ENCODE measurements around the gene AKAP9.

The AKAP9 gene

GRCh38 chr7:92042056-92042737, 101.5 kb downstream of the AKAP9 start:
- DNase-seq (ENCODE audit: extremely low read depth, low read depth): no peak

GRCh38 chr7:92043098-92043497, 102.4 kb downstream of the AKAP9 start:
- no peak for DNase-seq (ENCODE audit: extremely low read depth, low read depth)
- no peak for TF ChIP-seq CTCF (IDR thresholded peaks at IDR 0.05; ENCODE audit: low read depth, low read length)

More at GRCh38 chr7:92042056-92042737, 101.5 kb downstream of the AKAP9 start:
- TF ChIP-seq CTCF (IDR thresholded peaks at IDR 0.05; ENCODE audit: low read depth, low read length): no peak

GRCh38 chr7:92043637-92044036, 103.0 kb downstream of the AKAP9 start:
- TF ChIP-seq CTCF (IDR thresholded peaks at IDR 0.05; ENCODE audit: low read depth, low read length): no peak
- no peak for DNase-seq (ENCODE audit: extremely low read depth, low read depth)

GRCh38 chr7:92044148-92044547, 103.5 kb downstream of the AKAP9 start:
- TF ChIP-seq CTCF (IDR thresholded peaks at IDR 0.05; ENCODE audit: low read depth, low read length): no peak

GRCh38 chr7:92044940-92045339, 104.3 kb downstream of the AKAP9 start:
- no peak for TF ChIP-seq CTCF (IDR thresholded peaks at IDR 0.05; ENCODE audit: low read depth, low read length)
- no peak for DNase-seq (ENCODE audit: extremely low read depth, low read depth)

More at GRCh38 chr7:92044148-92044547, 103.5 kb downstream of the AKAP9 start:
- no peak for DNase-seq (ENCODE audit: extremely low read depth, low read depth)

- TF ChIP-seq CTCF (IDR thresholded peaks at IDR 0.05; ENCODE audit: low read depth, low read length): no peak
- DNase-seq (ENCODE audit: extremely low read depth, low read depth): no peak
Observed at GRCh38 chr7:92051655-92052054, 111.0 kb downstream of the AKAP9 start.

GRCh38 chr7:92052159-92052558, 111.5 kb downstream of the AKAP9 start:
- TF ChIP-seq CTCF (IDR thresholded peaks at IDR 0.05; ENCODE audit: low read depth, low read length): no peak
- no peak for DNase-seq (ENCODE audit: extremely low read depth, low read depth)
